Loucy (cell line): ENCODE results near the gene ART5.

Experiments used
- EZH2phosphoT487 ChIP-seq: fragments of 200-600 bp; IDR thresholded peaks from 2 replicates; pipeline ENCODE4 v1.6.1; 2018; ENCODE audit warnings: antibody characterized with exemption, mild to moderate bottlenecking, moderate library complexity, borderline replicate concordance
- TF ChIP-seq, protein P1 (sequence below): fragments of 200-600 bp; sonication (generic); conservative IDR thresholded peaks from 2 replicates; pipeline ENCODE4 v1.5.1; 2014; ENCODE audit warnings: mild to moderate bottlenecking, antibody characterized with exemption, low read length

- TF ChIP-seq, protein P1, sequence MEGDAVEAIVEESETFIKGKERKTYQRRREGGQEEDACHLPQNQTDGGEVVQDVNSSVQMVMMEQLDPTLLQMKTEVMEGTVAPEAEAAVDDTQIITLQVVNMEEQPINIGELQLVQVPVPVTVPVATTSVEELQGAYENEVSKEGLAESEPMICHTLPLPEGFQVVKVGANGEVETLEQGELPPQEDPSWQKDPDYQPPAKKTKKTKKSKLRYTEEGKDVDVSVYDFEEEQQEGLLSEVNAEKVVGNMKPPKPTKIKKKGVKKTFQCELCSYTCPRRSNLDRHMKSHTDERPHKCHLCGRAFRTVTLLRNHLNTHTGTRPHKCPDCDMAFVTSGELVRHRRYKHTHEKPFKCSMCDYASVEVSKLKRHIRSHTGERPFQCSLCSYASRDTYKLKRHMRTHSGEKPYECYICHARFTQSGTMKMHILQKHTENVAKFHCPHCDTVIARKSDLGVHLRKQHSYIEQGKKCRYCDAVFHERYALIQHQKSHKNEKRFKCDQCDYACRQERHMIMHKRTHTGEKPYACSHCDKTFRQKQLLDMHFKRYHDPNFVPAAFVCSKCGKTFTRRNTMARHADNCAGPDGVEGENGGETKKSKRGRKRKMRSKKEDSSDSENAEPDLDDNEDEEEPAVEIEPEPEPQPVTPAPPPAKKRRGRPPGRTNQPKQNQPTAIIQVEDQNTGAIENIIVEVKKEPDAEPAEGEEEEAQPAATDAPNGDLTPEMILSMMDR: no peak
- no peak for TF ChIP-seq EZH2phosphoT487
Observed at GRCh38 chr11:3617990-3618389, 23.8 kb downstream of the ART5 start.
